HL-60 (cell line): ENCODE data around the gene GPR171.

ENCODE experiments used
- DNase-seq, 2 experiments: peaks; one replicate each; pipeline ENCODE4 v3.0.0-alpha.2; 2010 to 2020; ENCODE audit warnings: low read depth in 1 of 2, low spot score in 1 of 2
- H3K27ac ChIP-seq: fragments of 250-450 bp; sonication (Bioruptor Pico); replicated peaks from 2 replicates; pipeline ENCODE4 v1.5.1; 2020; ENCODE audit warnings: mild to moderate bottlenecking, moderate library complexity
- H3K27me3 ChIP-seq: fragments of 250-450 bp; sonication (Bioruptor Pico); 2 replicates; pipeline ENCODE4 v1.5.1; 2021; ENCODE audit warnings: mild to moderate bottlenecking, moderate library complexity; ENCODE audit not compliant: insufficient read depth, poor library complexity, severe bottlenecking
- H3K4me3 ChIP-seq: replicated peaks from 2 replicates; pipeline ENCODE4 v1.5.1; 2011; ENCODE audit warnings: mild to moderate bottlenecking, control low read depth, low read length; ENCODE audit not compliant: insufficient read depth
- CTCF ChIP-seq: IDR thresholded peaks from one replicate; pipeline ENCODE4 v1.5.1; 2011; ENCODE audit warnings: low read length, control low read depth, inconsistent platforms; ENCODE audit not compliant: insufficient read depth
- GABPA ChIP-seq: IDR thresholded peaks from 2 replicates; pipeline ENCODE4 v1.6.1; 2012; ENCODE audit warnings: low read depth
- POLR2AphosphoS5 ChIP-seq: IDR thresholded peaks from 2 replicates; pipeline ENCODE4 v1.6.1; 2012; ENCODE audit warnings: low read depth
- SPI1 ChIP-seq: IDR thresholded peaks from 2 replicates; pipeline ENCODE4 v1.6.1; 2012; ENCODE audit warnings: low read depth, mild to moderate bottlenecking, borderline replicate concordance
- TF ChIP-seq, protein P1 (sequence below): IDR thresholded peaks from 2 replicates; pipeline ENCODE4 v1.6.1; 2012; ENCODE audit warnings: low read depth; ENCODE audit not compliant: insufficient replicate concordance

Gene GPR171

DNA sequence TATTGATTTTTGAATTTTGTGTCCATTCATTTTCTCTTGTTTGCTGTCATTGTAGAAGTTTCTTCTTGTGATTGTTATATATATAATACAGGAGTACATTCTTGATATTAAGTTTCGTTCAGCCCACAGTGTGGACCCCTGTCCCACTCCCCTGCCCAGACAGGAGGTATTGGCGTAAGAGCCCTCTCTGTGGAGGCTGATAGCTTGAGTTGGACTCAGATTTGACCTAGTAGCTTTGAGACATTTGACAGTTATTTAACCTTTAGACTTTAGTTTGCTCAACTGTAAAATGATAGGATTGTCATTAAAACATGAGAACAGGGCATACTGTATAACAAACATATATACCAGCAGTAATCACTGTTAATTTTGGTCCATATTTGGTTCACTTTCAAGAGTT is 27.1 kb downstream of the GPR171 start:
- no peak for DNase-seq
- Histone ChIP-seq H3K27me3 (no peaks in the 10 kb centered on the region), H3K4me3 (no peak overlapping the region), H3K27ac (no peak overlapping the region)
- TF ChIP-seq CTCF: no peak
- no peak for TF ChIP-seq GABPA
- TF ChIP-seq, protein P1, sequence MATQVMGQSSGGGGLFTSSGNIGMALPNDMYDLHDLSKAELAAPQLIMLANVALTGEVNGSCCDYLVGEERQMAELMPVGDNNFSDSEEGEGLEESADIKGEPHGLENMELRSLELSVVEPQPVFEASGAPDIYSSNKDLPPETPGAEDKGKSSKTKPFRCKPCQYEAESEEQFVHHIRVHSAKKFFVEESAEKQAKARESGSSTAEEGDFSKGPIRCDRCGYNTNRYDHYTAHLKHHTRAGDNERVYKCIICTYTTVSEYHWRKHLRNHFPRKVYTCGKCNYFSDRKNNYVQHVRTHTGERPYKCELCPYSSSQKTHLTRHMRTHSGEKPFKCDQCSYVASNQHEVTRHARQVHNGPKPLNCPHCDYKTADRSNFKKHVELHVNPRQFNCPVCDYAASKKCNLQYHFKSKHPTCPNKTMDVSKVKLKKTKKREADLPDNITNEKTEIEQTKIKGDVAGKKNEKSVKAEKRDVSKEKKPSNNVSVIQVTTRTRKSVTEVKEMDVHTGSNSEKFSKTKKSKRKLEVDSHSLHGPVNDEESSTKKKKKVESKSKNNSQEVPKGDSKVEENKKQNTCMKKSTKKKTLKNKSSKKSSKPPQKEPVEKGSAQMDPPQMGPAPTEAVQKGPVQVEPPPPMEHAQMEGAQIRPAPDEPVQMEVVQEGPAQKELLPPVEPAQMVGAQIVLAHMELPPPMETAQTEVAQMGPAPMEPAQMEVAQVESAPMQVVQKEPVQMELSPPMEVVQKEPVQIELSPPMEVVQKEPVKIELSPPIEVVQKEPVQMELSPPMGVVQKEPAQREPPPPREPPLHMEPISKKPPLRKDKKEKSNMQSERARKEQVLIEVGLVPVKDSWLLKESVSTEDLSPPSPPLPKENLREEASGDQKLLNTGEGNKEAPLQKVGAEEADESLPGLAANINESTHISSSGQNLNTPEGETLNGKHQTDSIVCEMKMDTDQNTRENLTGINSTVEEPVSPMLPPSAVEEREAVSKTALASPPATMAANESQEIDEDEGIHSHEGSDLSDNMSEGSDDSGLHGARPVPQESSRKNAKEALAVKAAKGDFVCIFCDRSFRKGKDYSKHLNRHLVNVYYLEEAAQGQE: no peak
- TF ChIP-seq POLR2AphosphoS5: no peak
- TF ChIP-seq SPI1: no peak

GRCh38 chr3:151174351-151174750 is 28.7 kb downstream of the GPR171 start:
- Histone ChIP-seq H3K4me3 (no peak overlapping the region), H3K27me3 (no peaks in the 10 kb centered on the region), H3K27ac (no peak overlapping the region)
- no peak for DNase-seq
- TF ChIP-seq POLR2AphosphoS5 (no peak), CTCF (no peak), SPI1 (no peak), GABPA (no peak)
- TF ChIP-seq, protein P1: no peak

- no peaks in the 10 kb centered on the region for H3K27me3 ChIP-seq
- TF ChIP-seq GABPA (no peak), SPI1 (peak; percentile 82; the same call in 1 of the 2 replicates), POLR2AphosphoS5 (peak; percentile 67)
- TF ChIP-seq, protein P1: no peak
- no peak overlapping the region for H3K4me3 ChIP-seq
- H3K27ac ChIP-seq: peak overlapping the region; percentile 61
- peak; percentile 68 to 79 for DNase-seq
Observed at GRCh38 chr3:151171145-151171757, 31.8 kb downstream of the GPR171 start.
